B cell (primary cell): ENCODE data around the gene TBX6. TPM values are rescaled to one million over a fixed set of nuclear protein-coding genes. Genes with fewer than 3 reads are reported as not detected.

Experiments used
- ATAC-seq: fragments of 200-7000 bp; cut with Tn5 transposase; one replicate; pipeline ENCODE4 v1.10.0; 2021; ENCODE audit warnings: low read depth, mild to moderate bottlenecking, moderate number of reproducible peaks, moderate library complexity
- CTCF ChIA-PET: fragments of 350-600 bp; sonication (Branson Sonifier 250); formaldehyde crosslinking; loops from one replicate; lab custom pipeline; 2021; ENCODE audit warnings: antibody characterized with exemption, inconsistent platforms; lab: Charles Lee
- POLR2A ChIA-PET: fragments of 350-600 bp; sonication (Branson Sonifier 250); formaldehyde crosslinking; loops from one replicate; lab custom pipeline; 2021; ENCODE audit warnings: antibody characterized with exemption; lab: Charles Lee
- DNase-seq: peaks from one replicate; pipeline ENCODE4 v3.0.0; 2013
- H2AFZ ChIP-seq: 2 replicates; pipeline ENCODE4 v1.6.1; 2012; ENCODE audit warnings: mild to moderate bottlenecking, low read depth, low read length; ENCODE audit not compliant: insufficient read depth, poor library complexity, severe bottlenecking
- H3K27ac ChIP-seq, 2 donors: 1 replicate in 1 of 2; 2 replicates in 1 of 2; pipeline ENCODE4 v1.5.1; 2012 to 2013; ENCODE audit warnings: low read length in 2 of 2, mild to moderate bottlenecking in 2 of 2, moderate library complexity in 1 of 2
- H3K27me3 ChIP-seq, 4 experiments: fragments of 200-600 bp in 1 of 4; sonication (generic) in 1 of 4; replicated peaks in 1 of 4; 1 replicate in 2 of 4; 2 replicates in 2 of 4; pipeline versions ENCODE4 v1.6.1 to v1.7.0; 2013 to 2016; ENCODE audit warnings: low read length in 3 of 4, mild to moderate bottlenecking in 2 of 4, mixed read lengths in 1 of 4, moderate library complexity in 1 of 4; ENCODE audit not compliant: insufficient read depth in 4 of 4, control insufficient read depth in 3 of 4; ENCODE audit errors: control extremely low read depth in 1 of 4
- H3K36me3 ChIP-seq, 2 experiments: replicated peaks in 1 of 2; 1 replicate in 1 of 2; 2 replicates in 1 of 2; pipeline versions ENCODE4 v1.6.1 to v1.7.1; 2013; ENCODE audit warnings: low read length in 1 of 2; ENCODE audit not compliant: insufficient read depth in 2 of 2, control insufficient read depth in 1 of 2; ENCODE audit errors: control extremely low read depth in 1 of 2, extremely low read depth in 1 of 2
- H3K4me1 ChIP-seq, 2 donors: fragments of 200-600 bp in 1 of 2; sonication (generic) in 1 of 2; 1 replicate in 1 of 2; 2 replicates in 1 of 2; pipeline versions ENCODE4 v1.5.1 to v1.6.1; 2013 to 2017; ENCODE audit warnings: low read length in 2 of 2; ENCODE audit not compliant: control insufficient read depth in 2 of 2, insufficient read depth in 2 of 2
- H3K4me2 ChIP-seq: replicated peaks from 2 replicates; pipeline ENCODE3; 2012; ENCODE audit warnings: mild to moderate bottlenecking, low read depth, low read length; ENCODE audit not compliant: poor library complexity, severe bottlenecking
- H3K4me3 ChIP-seq, 5 experiments: fragments of 200-600 bp in 1 of 5; sonication (generic) in 1 of 5; 1 replicate in 3 of 5; 2 replicates in 2 of 5; pipeline versions ENCODE4 v1.5.1 to v1.7.0; 2011 to 2016; ENCODE audit warnings: low read length in 4 of 5, mild to moderate bottlenecking in 4 of 5, low read depth in 2 of 5, control low read depth in 1 of 5, moderate library complexity in 1 of 5; ENCODE audit not compliant: insufficient read depth in 1 of 5; ENCODE audit errors: control extremely low read depth in 1 of 5, extremely low read depth in 1 of 5
- H3K79me2 ChIP-seq: fragments of 200-600 bp; sonication (generic); one replicate; pipeline ENCODE4 v1.6.0; 2016; ENCODE audit warnings: low read length; ENCODE audit not compliant: control insufficient read depth, insufficient read depth
- H3K9ac ChIP-seq: fragments of 200-600 bp; sonication (generic); 2 replicates; pipeline ENCODE4 v1.6.1; 2017; ENCODE audit warnings: mild to moderate bottlenecking, low read length, moderate library complexity
- H3K9me3 ChIP-seq, 3 donors: one replicate each; pipeline versions ENCODE4 v1.6.1 to v1.7.1; 2013; ENCODE audit warnings: low read length in 2 of 3; ENCODE audit not compliant: control insufficient read depth in 2 of 3, insufficient read depth in 1 of 3; ENCODE audit errors: control extremely low read depth in 1 of 3
- H4K20me1 ChIP-seq: 2 replicates; pipeline ENCODE4 v1.6.0; 2012; ENCODE audit warnings: mild to moderate bottlenecking, low read length; ENCODE audit not compliant: insufficient read depth, control insufficient read depth, poor library complexity, severe bottlenecking
- H3K27ac Mint-ChIP-seq: one replicate; pipeline ENCODE4 v1.8.0; 2021; ENCODE audit warnings: mixed read lengths
- H3K27me3 Mint-ChIP-seq: one replicate; pipeline ENCODE4 v1.8.0; 2021; ENCODE audit warnings: mixed read lengths
- H3K4me1 Mint-ChIP-seq: one replicate; pipeline ENCODE4 v1.8.0; 2021; ENCODE audit warnings: mixed read lengths
- H3K4me3 Mint-ChIP-seq: one replicate; pipeline ENCODE4 v1.8.0; 2021; ENCODE audit warnings: mixed read lengths
- H3K9me3 Mint-ChIP-seq: one replicate; pipeline ENCODE4 v1.8.0; 2022; ENCODE audit warnings: mixed read lengths; ENCODE audit not compliant: insufficient read depth
- CTCF ChIP-seq: fragments of 200-600 bp; IDR thresholded peaks from one replicate; pipeline ENCODE4 v1.8.0; 2022; ENCODE audit warnings: antibody characterized with exemption, mild to moderate bottlenecking
- EZH2 ChIP-seq: IDR thresholded peaks from 2 replicates; pipeline ENCODE4 v1.6.1; 2012; ENCODE audit warnings: borderline replicate concordance, low read depth, mild to moderate bottlenecking, moderate library complexity, low read length; ENCODE audit not compliant: insufficient read depth, poor library complexity, severe bottlenecking
- WGBS: methylation state at CpG from one replicate; pipeline ENCODE4 v1.1.5; 2013; ENCODE audit warnings: missing lambda C conversion rate; ENCODE audit not compliant: insufficient coverage; 5-methylcytosine and 5-hydroxymethylcytosine counted together
- intact Hi-C: fragments of 100-400 bp; cut with micrococcal nuclease; formaldehyde crosslinking; loops from one replicate; pipeline ENCODE4 v1.10.0; 2022
- polyA minus RNA-seq: library from RNA; depleted of rRNA, polyadenylated mRNA; stranded (reverse); fragments of >200 nt; gene quantifications from 2 replicates; pipeline ENCODE4 v1.2.3, GENCODE V29; 2012
- polyA plus RNA-seq: library from polyadenylated mRNA; depleted of rRNA; stranded (reverse); fragments of >200 nt; gene quantifications from 2 replicates; pipeline ENCODE4 v1.2.3, GENCODE V29; 2012
- total RNA-seq, 2 donors: library from RNA; stranded (reverse); fragments of 120-200 nt in 1 of 2; gene quantifications; 1 replicate in 1 of 2; 2 replicates in 1 of 2; pipeline versions ENCODE4 v1.2.3 to v1.2.4, GENCODE V29; 2013 to 2022

TBX6 gene
- total RNA-seq = 5.4 and 6.1 TPM in 2 replicates
- 1.6 TPM for total RNA-seq (2013)
- polyA plus RNA-seq = 1.2 and 1.4 TPM in 2 replicates
- 1.1 and 2.0 TPM in 2 replicates for polyA minus RNA-seq

- peak within 1 kb of the TSS; percentile 52 to 77 (median 70) for H3K4me3 ChIP-seq
- peak; percentile 74 for ATAC-seq
These were observed at the start of gene TBX6 for GRCh38 chr16:30091474-30092372. Gene TBX6, minus strand, starts transcription at chr16:30091924. Its CDS starts 731 bp downstream, at chr16:30091193.

More at GRCh38 chr16:30091474-30092372, at the start of gene TBX6:
- Mint-ChIP-seq H3K27me3 (no peaks in the 10 kb centered on the region), H3K9me3 (peaks cover under 1% of the 10 kb centered on the region), H3K27ac (peak within 1 kb of the TSS; percentile 98), H3K4me1 (peaks cover 53% of the 10 kb centered on the region), H3K4me3 (peak within 1 kb of the TSS; percentile 92)
- Histone ChIP-seq H4K20me1 (no peaks in the 10 kb centered on the region), H3K79me2 (peaks cover 21% of the 10 kb centered on the region), H3K36me3 (peaks cover 0 to 20% of the 10 kb centered on the region in 2 experiments), H2AFZ (peak within 1 kb of the TSS; percentile 99), H3K4me1 (peaks cover 33 to 62% of the 10 kb centered on the region in 2 donors), H3K4me2 (peak within 1 kb of the TSS; percentile 95), H3K27me3 (no peaks in the 10 kb centered on the region), H3K27ac (peak within 1 kb of the TSS; percentile 87 to 92), H3K9ac (peak within 1 kb of the TSS; percentile 71), H3K9me3 (peaks cover 0 to 5% (median 4%) of the 10 kb centered on the region in 3 donors)
- intact Hi-C loops = loop anchor here (1.0 to 10.0 kb wide), 11 partner anchors 16 to 831 kb away; partner anchors contain the start of genes ALDOA, CDIPT, FBRS and FBXL19
- peak; percentile 76 for TF ChIP-seq CTCF
- TF ChIP-seq EZH2 = no peak
- ChIA-PET POLR2A (interaction anchor here (0.7 to 6.8 kb wide), 18 partner anchors 10 to 326 kb away, joined by 3 to 97 read pairs (median 5); partner anchors contain the start of genes ALDOA, CORO1A, KCTD13 and MAPK3), CTCF (interaction anchor here (0.5 to 4.6 kb wide), 32 partner anchors 11 to 567 kb away, joined by 3 to 49 read pairs (median 4); partner anchors contain the start of genes ALDOA, CORO1A, DCTPP1 and FBRS)
- DNase-seq = peak; percentile 95
- WGBS = 1% methylated on average over 70 of the region's 76 CpGs
